ENCODE data around the gene SPATA22. TPM values are rescaled to one million over a fixed set of nuclear protein-coding genes. Genes with fewer than 3 reads are reported as not detected.
"Not testable (repeated sequence)": the region's sequence is repeated elsewhere in the genome, so short reads cannot be mapped to it uniquely, and the experiment has no call there.

Gene SPATA22
- total RNA-seq, 4 donors from 2014 or later, result not detected

DNA sequence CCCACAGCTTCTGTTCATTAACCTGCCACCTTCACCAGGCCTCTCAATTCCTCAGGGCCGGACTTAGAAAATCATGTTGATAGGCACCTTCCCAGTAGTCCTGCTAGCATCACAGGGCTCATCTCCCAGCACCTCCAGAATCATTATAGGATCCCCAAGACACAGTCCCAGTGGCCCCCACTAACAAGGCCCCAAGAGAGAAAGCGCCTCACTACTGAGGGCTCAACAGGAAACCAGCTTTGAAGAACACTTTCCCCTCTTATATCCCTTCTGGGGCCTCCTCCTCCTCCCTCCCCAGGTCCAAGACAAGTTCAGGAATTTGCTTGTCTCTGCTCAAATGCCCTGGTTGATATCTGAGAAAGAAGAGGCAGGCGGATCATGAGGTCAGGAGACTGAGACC lies 60.5 kb downstream of the SPATA22 start, which contains the start of gene OR3A3:
Gene OR3A3, plus strand, starts transcription at position 301 of the 400 bp plus-strand sequence.
- WGBS, result 78% methylated on average over 3 of the region's 3 CpGs

DNA sequence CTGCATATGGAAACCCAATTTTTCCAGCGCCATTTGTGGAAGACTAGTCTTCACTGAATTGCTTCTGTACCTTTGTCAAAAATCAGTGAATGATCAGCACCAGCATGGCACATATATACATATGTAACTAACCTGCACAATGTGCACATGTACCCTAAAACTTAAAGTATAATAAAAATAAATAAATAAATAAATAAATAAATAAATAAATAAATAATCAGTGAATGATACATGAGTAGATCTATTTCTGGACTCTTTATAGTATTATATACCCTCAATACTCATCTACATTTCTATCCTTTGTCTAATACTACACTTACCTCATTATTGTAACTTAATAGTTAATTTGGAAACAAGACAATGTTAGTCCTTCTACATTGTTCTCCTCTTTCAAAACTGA lies 67.8 kb downstream of the SPATA22 start:
- H3K4me3 ChIP-seq; H3K27me3 ChIP-seq; H3K9me3 ChIP-seq; H3K27ac ChIP-seq; H3K4me1 ChIP-seq; H3K36me3 ChIP-seq; DNase-seq (ENCODE audit: low spot score in 2 of 2): not testable (repeated sequence)
- 50% methylated on average over 1 of the region's 1 CpG for WGBS

More for the DNA sequence above, 60.5 kb downstream of the SPATA22 start, which contains the start of gene OR3A3:
- Histone ChIP-seq H3K9me3 (peaks cover 5% of the 10 kb centered on the region), H3K27ac (no peak within 1 kb of the TSS), H3K27me3 (peaks cover 3% of the 10 kb centered on the region), H3K4me1 (no peaks in the 10 kb centered on the region), H3K4me3 (no peak within 1 kb of the TSS), H3K36me3 (no peaks in the 10 kb centered on the region)
- DNase-seq (ENCODE audit: low spot score in 2 of 2), result no peak
- no peak for TF ChIP-seq EP300 (IDR thresholded peaks at IDR 0.05)
- TF ChIP-seq, protein P1, sequence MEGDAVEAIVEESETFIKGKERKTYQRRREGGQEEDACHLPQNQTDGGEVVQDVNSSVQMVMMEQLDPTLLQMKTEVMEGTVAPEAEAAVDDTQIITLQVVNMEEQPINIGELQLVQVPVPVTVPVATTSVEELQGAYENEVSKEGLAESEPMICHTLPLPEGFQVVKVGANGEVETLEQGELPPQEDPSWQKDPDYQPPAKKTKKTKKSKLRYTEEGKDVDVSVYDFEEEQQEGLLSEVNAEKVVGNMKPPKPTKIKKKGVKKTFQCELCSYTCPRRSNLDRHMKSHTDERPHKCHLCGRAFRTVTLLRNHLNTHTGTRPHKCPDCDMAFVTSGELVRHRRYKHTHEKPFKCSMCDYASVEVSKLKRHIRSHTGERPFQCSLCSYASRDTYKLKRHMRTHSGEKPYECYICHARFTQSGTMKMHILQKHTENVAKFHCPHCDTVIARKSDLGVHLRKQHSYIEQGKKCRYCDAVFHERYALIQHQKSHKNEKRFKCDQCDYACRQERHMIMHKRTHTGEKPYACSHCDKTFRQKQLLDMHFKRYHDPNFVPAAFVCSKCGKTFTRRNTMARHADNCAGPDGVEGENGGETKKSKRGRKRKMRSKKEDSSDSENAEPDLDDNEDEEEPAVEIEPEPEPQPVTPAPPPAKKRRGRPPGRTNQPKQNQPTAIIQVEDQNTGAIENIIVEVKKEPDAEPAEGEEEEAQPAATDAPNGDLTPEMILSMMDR (IDR thresholded peaks at IDR 0.05), result no peak
- no peak for TF ChIP-seq POLR2AphosphoS5 (IDR thresholded peaks at IDR 0.05)
- TF ChIP-seq POLR2A (IDR thresholded peaks at IDR 0.05), result no peak

DNA sequence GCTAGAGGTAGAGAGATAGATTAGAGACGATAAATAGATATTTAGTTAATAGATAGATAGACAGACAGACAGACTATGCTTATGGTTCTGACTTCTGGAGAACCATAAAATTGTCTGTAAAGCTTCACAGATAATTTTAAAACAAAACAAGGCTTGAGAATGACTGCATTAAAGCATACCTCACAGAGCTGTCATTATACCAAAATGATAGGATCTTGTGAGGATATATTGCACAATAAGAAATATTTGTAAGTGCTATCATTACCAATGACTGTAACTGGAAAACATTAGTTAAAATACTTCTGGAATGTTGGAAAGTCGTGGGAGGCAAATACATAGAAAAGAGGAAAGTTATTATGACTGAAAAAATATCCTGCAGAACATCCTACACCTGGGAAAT lies 69.8 kb downstream of the SPATA22 start:
- no peak for DNase-seq (ENCODE audit: low spot score in 2 of 2)
- H3K36me3 ChIP-seq, result no peaks in the 10 kb centered on the region
- H3K4me3 ChIP-seq, result no peak overlapping the region
- H3K4me1 ChIP-seq, result no peaks in the 10 kb centered on the region
- peaks cover 5% of the 10 kb centered on the region for H3K9me3 ChIP-seq
- no peak overlapping the region for H3K27ac ChIP-seq
- peaks cover under 1% of the 10 kb centered on the region for H3K27me3 ChIP-seq
- TF ChIP-seq, protein P1 (IDR thresholded peaks at IDR 0.05), result no peak
- no peak for TF ChIP-seq POLR2AphosphoS5 (IDR thresholded peaks at IDR 0.05)
- TF ChIP-seq EP300 (IDR thresholded peaks at IDR 0.05), result no peak
- no peak for TF ChIP-seq POLR2A (IDR thresholded peaks at IDR 0.05)
- 55% methylated on average over 2 of the region's 2 CpGs for WGBS

DNA sequence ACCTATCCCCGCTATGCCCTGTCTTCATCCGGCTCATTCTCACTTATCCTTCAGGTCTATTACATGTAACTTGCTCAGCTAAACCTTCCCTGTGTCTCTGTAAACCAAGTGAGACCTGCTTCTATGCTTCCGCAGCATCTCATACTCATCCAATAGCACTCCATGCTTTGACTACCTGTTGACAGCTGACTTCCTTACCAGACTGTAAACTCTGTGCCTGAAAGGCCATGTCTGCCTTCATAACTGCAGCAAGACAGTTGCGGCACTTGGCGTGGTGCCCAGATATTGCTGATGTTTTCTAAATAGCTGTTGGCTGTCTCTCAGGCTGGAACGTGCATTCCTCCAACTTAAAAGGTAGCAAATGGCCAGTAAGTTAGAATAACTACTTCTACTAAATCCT lies 71.6 kb downstream of the SPATA22 start:
- no peaks in the 10 kb centered on the region for H3K9me3 ChIP-seq
- no peak for DNase-seq (ENCODE audit: low spot score in 2 of 2)
- 52% methylated on average over 6 of the region's 6 CpGs for WGBS
- no peaks in the 10 kb centered on the region for H3K36me3 ChIP-seq
- H3K27me3 ChIP-seq, result peaks cover 8% of the 10 kb centered on the region
- no peaks in the 10 kb centered on the region for H3K4me1 ChIP-seq
- no peak overlapping the region for H3K4me3 ChIP-seq
- H3K27ac ChIP-seq, result no peak overlapping the region
- no peak for TF ChIP-seq POLR2AphosphoS5 (IDR thresholded peaks at IDR 0.05)
- no peak for TF ChIP-seq POLR2A (IDR thresholded peaks at IDR 0.05)
- TF ChIP-seq EP300 (IDR thresholded peaks at IDR 0.05), result no peak
- TF ChIP-seq, protein P1 (IDR thresholded peaks at IDR 0.05), result no peak

DNA sequence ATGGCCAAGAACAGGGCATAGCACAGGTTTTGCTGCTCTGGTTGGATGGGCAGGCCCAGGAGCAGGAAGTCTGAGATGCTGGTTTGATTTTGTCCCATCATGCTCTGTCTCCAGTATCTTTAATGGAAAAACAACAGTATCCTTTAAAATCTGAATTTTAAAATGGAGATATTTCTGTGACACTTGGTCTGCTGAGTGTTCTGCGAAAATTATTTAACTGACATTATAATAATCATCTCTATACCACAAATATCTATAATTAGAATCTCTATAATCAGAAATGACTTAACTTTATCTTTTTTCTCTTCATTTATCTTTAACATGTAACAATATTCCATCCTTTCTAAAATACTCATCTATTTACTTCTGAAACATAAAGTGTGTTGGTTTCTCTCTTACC lies 73.3 kb downstream of the SPATA22 start, which contains the start of gene OR1E1:
Gene OR1E1, minus strand, starts transcription at position 101 of the 400 bp plus-strand sequence. Its CDS starts 0 bp downstream, at position 101.
- H3K36me3 ChIP-seq, result no peaks in the 10 kb centered on the region
- no peak within 1 kb of the TSS for H3K27ac ChIP-seq
- peaks cover 8% of the 10 kb centered on the region for H3K27me3 ChIP-seq
- no peak for DNase-seq (ENCODE audit: low spot score in 2 of 2)
- no peaks in the 10 kb centered on the region for H3K9me3 ChIP-seq
- TF ChIP-seq EP300 (IDR thresholded peaks at IDR 0.05), result no peak
- TF ChIP-seq, protein P1 (IDR thresholded peaks at IDR 0.05), result no peak
- TF ChIP-seq POLR2A (IDR thresholded peaks at IDR 0.05), result no peak
- no peak for TF ChIP-seq POLR2AphosphoS5 (IDR thresholded peaks at IDR 0.05)
- no peak within 1 kb of the TSS for H3K4me3 ChIP-seq
- no peaks in the 10 kb centered on the region for H3K4me1 ChIP-seq
- 86% methylated on average over 1 of the region's 1 CpG for WGBS

DNA sequence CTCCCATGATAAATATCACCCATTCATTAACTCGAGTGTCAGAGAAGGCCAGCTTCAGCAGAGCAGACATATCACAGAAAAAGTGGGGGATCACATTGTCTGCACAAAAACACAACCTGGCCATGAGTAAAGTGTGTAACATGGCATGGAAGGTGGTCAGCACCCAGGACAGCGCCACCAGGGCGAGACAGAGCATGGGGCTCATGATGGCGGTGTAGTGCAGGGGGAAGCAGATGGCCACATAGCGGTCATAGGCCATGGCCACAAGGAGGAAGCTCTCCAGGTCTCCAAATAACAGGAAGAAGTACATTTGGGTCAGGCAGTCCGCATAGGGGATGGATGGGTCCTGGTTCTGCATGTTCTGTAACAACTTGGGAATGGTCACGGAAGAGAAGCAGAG lies 73.8 kb downstream of the SPATA22 start:
- H3K36me3 ChIP-seq, H3K27ac ChIP-seq: not testable (repeated sequence)
- WGBS, result 45% methylated on average over 7 of the region's 7 CpGs

More for the DNA sequence above, 73.8 kb downstream of the SPATA22 start:
- H3K4me3 ChIP-seq; H3K9me3 ChIP-seq; H3K27me3 ChIP-seq; H3K4me1 ChIP-seq; DNase-seq (ENCODE audit: low spot score in 2 of 2): not testable (repeated sequence)

Other genes starting within 250 kb of the SPATA22 start
- not detected for gene OR3A1, start 173.5 kb downstream of the SPATA22 start, total RNA-seq
- gene OR3A2, start 85.5 kb downstream of the SPATA22 start, total RNA-seq, result 1 to 10 TPM in 1 of 4 donors, not detected in 3; 1.4 TPM
- gene OR1E1, start 73.4 kb downstream of the SPATA22 start, total RNA-seq, result not detected
- not detected for gene OR3A3, start 60.4 kb downstream of the SPATA22 start, total RNA-seq
- 1 to 10 TPM in 1 of 4 donors, not detected in 3; 2.1 TPM for gene OR1E2, start 38.0 kb downstream of the SPATA22 start, total RNA-seq
- 1 to 10 TPM in 3 of 4 donors, under 1 TPM in 1; 0.98 to 5.4 (median 1.8) TPM for gene ASPA, start 4.2 kb upstream of the SPATA22 start, total RNA-seq
- 10 to 100 TPM; 25.6 to 45.4 (median 34.4) TPM for gene TRPV3, start 86.0 kb upstream of the SPATA22 start, total RNA-seq
- 10 to 100 TPM in 2 of 4 donors, 1 to 10 TPM in 2; 3.2 to 15.8 (median 7.1) TPM for gene TRPV1, start 137.6 kb upstream of the SPATA22 start, total RNA-seq
- 10 to 100 TPM; 19.0 to 21.9 (median 20.4) TPM for gene SHPK, start 164.4 kb upstream of the SPATA22 start, total RNA-seq
- gene CTNS, start 164.9 kb upstream of the SPATA22 start, total RNA-seq, result 10 to 100 TPM; 19.9 to 34.6 (median 26.1) TPM
- 100 to 1,000 TPM; 103 to 245 (median 202) TPM for gene TAX1BP3, start 196.8 kb upstream of the SPATA22 start, total RNA-seq
- 10 to 100 TPM in 3 of 4 donors, 1 to 10 TPM in 1; 3.3 to 17.6 (median 10.4) TPM for gene EMC6, start 197.0 kb upstream of the SPATA22 start, total RNA-seq
- under 1 TPM in 2 of 4 donors, not detected in 2; 0.49 to 0.56 TPM for gene P2RX5, start 224.3 kb upstream of the SPATA22 start, total RNA-seq